ENCODE data around the gene RNF220.

Gene RNF220

GRCh38 chr1:44377925-44378784 is 26.9 kb upstream of the RNF220 start:
- Histone ChIP-seq H3K27ac (no peak overlapping the region), H3K4me3 (ENCODE audit: low read depth, low read length) (no peak overlapping the region), H3K27me3 (replicated peaks) (no peaks in the 10 kb centered on the region), H3K36me3 (replicated peaks) (no peaks in the 10 kb centered on the region)
- peak; percentile 88 for TF ChIP-seq CTCF (IDR thresholded peaks at IDR 0.05; ENCODE audit: low read depth, low read length, missing control alignments)
- DNase-seq = peak; percentile 35
- in situ Hi-C loops (cut with HindIII; ENCODE audit: low pct_ligation_motif_present, low sequenced_read_pairs) = no loop called here

- Histone ChIP-seq H3K27ac (no peak overlapping the region), H3K4me3 (ENCODE audit: low read depth, low read length) (no peak overlapping the region), H3K36me3 (replicated peaks) (no peaks in the 10 kb centered on the region), H3K27me3 (replicated peaks) (no peaks in the 10 kb centered on the region)
- in situ Hi-C loops (cut with HindIII; ENCODE audit: low pct_ligation_motif_present, low sequenced_read_pairs) = no loop called here
- TF ChIP-seq CTCF (IDR thresholded peaks at IDR 0.05; ENCODE audit: low read depth, low read length, missing control alignments) = no peak
- DNase-seq = no peak
Measured at GRCh38 chr1:44380666-44381177, 24.3 kb upstream of the RNF220 start.

GRCh38 chr1:44388551-44388950 is 16.5 kb upstream of the RNF220 start:
- Histone ChIP-seq H3K27ac (no peak overlapping the region), H3K27me3 (replicated peaks) (no peaks in the 10 kb centered on the region), H3K36me3 (replicated peaks) (no peaks in the 10 kb centered on the region), H3K4me3 (ENCODE audit: low read depth, low read length) (no peak overlapping the region)
- no peak for TF ChIP-seq CTCF (IDR thresholded peaks at IDR 0.05; ENCODE audit: low read depth, low read length, missing control alignments)
- DNase-seq = no peak
- in situ Hi-C loops (cut with HindIII; ENCODE audit: low pct_ligation_motif_present, low sequenced_read_pairs) = no loop called here

- Histone ChIP-seq H3K27me3 (replicated peaks) (no peaks in the 10 kb centered on the region), H3K36me3 (replicated peaks) (no peaks in the 10 kb centered on the region), H3K27ac (no peak overlapping the region), H3K4me3 (ENCODE audit: low read depth, low read length) (no peak overlapping the region)
- in situ Hi-C loops (cut with HindIII; ENCODE audit: low pct_ligation_motif_present, low sequenced_read_pairs) = no loop called here
- DNase-seq = no peak
- no peak for TF ChIP-seq CTCF (IDR thresholded peaks at IDR 0.05; ENCODE audit: low read depth, low read length, missing control alignments)
Measured at GRCh38 chr1:44389437-44389836, 15.6 kb upstream of the RNF220 start.

GRCh38 chr1:44390277-44390676 is 14.8 kb upstream of the RNF220 start:
- no peaks in the 10 kb centered on the region for H3K27me3 ChIP-seq (replicated peaks)
- in situ Hi-C loops (cut with HindIII; ENCODE audit: low pct_ligation_motif_present, low sequenced_read_pairs) = no loop called here
- no peak for TF ChIP-seq CTCF (IDR thresholded peaks at IDR 0.05; ENCODE audit: low read depth, low read length, missing control alignments)
- no peak overlapping the region for H3K4me3 ChIP-seq (ENCODE audit: low read depth, low read length)
- peak overlapping the region; percentile 70 for H3K27ac ChIP-seq
- H3K36me3 ChIP-seq (replicated peaks) = no peaks in the 10 kb centered on the region
- DNase-seq = peak; percentile 92
